ENCODE data around the gene DCAF17. TPM values are rescaled to one million over a fixed set of nuclear protein-coding genes. Genes with fewer than 3 reads are reported as not detected.
A peak's percentile ranks its signal among the peaks of the same experiment; 100 is the strongest.

The DCAF17 gene
- total and polyA plus RNA-seq, 8 donors = 1.2 to 33.9 (median 12.0) TPM

DNA sequence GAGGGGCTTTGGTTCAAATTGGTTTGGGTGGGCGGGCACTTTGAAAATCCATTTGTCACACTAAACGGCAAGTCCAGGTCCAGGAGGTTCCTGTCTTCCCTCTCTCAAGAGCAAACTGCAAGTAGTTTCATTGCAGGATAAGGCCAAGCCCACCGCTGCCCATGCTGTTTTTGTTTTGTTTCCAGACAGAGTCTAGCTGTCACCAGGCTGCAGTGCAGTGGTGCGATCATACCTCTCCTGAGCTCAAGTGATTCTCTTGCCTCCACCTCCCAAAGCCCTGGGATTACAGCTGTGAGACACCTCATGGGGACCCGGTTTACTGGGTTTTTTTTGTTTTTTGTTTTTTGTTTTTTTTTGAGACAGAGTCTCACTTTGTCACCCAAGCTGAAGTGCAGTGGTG lies 86.4 kb downstream of the DCAF17 start:
- H3K4me1 ChIP-seq = peaks cover 15 to 37% (median 26%) of the 10 kb centered on the region in 4 donors
- no peaks in the 10 kb centered on the region for H3K27me3 ChIP-seq
- 77 to 87% (median 82%) methylated on average over 5 of the region's 5 CpGs for WGBS, 5 donors
- H3K27ac ChIP-seq = no peak overlapping the region
- no peak for DNase-seq
- no peaks in the 10 kb centered on the region for H3K36me3 ChIP-seq
- TF ChIP-seq POLR2AphosphoS5 (IDR thresholded peaks at IDR 0.05) (no peak), EP300 (IDR thresholded peaks at IDR 0.05) (no peak), POLR2A (IDR thresholded peaks at IDR 0.05) (no peak)
- TF ChIP-seq, protein P1, sequence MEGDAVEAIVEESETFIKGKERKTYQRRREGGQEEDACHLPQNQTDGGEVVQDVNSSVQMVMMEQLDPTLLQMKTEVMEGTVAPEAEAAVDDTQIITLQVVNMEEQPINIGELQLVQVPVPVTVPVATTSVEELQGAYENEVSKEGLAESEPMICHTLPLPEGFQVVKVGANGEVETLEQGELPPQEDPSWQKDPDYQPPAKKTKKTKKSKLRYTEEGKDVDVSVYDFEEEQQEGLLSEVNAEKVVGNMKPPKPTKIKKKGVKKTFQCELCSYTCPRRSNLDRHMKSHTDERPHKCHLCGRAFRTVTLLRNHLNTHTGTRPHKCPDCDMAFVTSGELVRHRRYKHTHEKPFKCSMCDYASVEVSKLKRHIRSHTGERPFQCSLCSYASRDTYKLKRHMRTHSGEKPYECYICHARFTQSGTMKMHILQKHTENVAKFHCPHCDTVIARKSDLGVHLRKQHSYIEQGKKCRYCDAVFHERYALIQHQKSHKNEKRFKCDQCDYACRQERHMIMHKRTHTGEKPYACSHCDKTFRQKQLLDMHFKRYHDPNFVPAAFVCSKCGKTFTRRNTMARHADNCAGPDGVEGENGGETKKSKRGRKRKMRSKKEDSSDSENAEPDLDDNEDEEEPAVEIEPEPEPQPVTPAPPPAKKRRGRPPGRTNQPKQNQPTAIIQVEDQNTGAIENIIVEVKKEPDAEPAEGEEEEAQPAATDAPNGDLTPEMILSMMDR (IDR thresholded peaks at IDR 0.05) = no peak
- no peak overlapping the region for H3K4me3 ChIP-seq
- H3K9me3 ChIP-seq = no peaks in the 10 kb centered on the region
- intact Hi-C loops (cut with DNase I; ENCODE audit: low total_unique reads) = no loop called here

DNA sequence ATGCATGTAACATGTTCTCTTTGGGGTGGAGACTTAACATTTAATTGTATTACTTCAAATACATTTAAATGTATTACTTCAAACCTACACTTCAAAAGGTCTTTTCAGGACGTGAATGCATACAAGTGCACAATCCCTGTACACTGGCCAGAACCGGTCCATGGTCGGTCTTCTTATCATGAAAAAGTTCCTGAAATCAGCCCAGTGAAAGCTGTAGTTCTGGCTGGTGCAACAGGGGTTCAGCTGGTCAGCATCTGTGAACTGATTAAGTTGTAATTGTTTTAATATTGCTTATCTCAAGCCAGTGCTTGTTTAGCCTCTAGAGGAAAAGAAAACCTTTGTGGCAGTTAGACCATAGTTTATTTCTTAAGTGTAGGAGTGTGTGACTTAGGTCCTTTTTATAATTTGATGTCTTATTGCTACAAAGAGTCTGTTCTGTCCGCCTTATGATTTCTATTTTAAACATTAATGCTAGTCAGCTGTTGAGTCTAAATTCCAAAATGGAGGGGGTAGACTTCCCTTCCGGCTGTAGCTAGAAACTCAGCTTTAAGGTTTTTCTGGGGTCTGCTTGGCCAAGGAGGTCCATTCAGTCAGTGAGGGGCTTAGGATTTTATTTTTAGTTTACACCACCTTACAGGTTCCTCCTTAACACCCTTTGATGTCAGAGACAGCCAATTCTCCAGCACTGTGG lies 87.5 kb downstream of the DCAF17 start:
- H3K4me1 ChIP-seq = peaks cover 15 to 40% (median 26%) of the 10 kb centered on the region in 4 donors
- H3K27ac ChIP-seq = peak overlapping the region; percentile 81 to 93 (median 90)
- no peaks in the 10 kb centered on the region for H3K27me3 ChIP-seq
- WGBS, 5 donors = 24 to 43% (median 36%) methylated on average over 5 of the region's 5 CpGs
- TF ChIP-seq POLR2AphosphoS5 (IDR thresholded peaks at IDR 0.05) (no peak), EP300 (IDR thresholded peaks at IDR 0.05) (no peak), POLR2A (IDR thresholded peaks at IDR 0.05) (no peak)
- TF ChIP-seq, protein P1 (IDR thresholded peaks at IDR 0.05) = no peak
- H3K4me3 ChIP-seq = peak overlapping the region; percentile 75 to 94 (median 80)
- intact Hi-C loops (cut with DNase I; ENCODE audit: low total_unique reads) = no loop called here
- peak in 1 of 2 donors; percentile 51 for DNase-seq
- no peaks in the 10 kb centered on the region for H3K9me3 ChIP-seq
- H3K36me3 ChIP-seq = no peaks in the 10 kb centered on the region

DNA sequence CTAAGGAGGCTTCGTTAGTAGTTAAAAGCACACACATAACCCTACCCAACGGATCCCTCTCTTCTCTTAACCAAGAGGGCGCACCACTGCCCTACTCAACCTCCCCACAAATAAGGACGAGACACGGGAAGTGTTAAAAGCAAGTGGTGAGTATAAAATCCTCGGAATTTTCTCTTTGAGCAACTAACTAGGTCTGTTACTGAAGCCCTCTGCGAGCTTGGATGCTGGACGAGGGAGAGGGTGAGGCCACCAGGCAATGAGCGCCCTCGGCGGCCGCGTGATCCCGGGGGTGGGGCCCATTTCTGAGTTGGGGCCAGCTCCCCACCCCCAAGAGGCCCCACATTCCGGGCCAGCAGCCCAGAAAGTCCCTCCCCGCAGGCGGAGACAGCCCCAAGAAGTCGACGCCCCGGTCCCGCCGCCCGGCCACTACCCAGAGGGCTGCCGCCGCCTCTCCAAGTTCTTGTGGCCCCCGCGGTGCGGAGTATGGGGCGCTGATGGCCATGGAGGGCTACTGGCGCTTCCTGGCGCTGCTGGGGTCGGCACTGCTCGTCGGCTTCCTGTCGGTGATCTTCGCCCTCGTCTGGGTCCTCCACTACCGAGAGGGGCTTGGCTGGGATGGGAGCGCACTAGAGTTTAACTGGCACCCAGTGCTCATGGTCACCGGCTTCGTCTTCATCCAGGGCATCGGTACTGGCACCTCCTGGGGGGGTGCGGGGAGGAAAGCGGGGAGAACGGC lies 88.2 kb downstream of the DCAF17 start, which contains the start of gene CYBRD1:
TSS of gene CYBRD1 (plus strand) at position 423 of the 736 bp plus-strand sequence. CDS start at position 495, 72 bp downstream.
- Histone ChIP-seq H3K4me3 (peak within 1 kb of the TSS; percentile 75 to 94 (median 80)), H3K9me3 (no peaks in the 10 kb centered on the region), H3K4me1 (peaks cover 15 to 44% (median 26%) of the 10 kb centered on the region in 4 donors), H3K27ac (peak within 1 kb of the TSS; percentile 81 to 93 (median 90)), H3K36me3 (no peaks in the 10 kb centered on the region), H3K27me3 (no peaks in the 10 kb centered on the region)
- intact Hi-C loops (cut with DNase I; ENCODE audit: low total_unique reads) = no loop called here
- WGBS, 5 donors = 0 to 1% (median 0%) methylated on average over 20 to 45 of the region's 45 CpGs
- DNase-seq = peak; percentile 83 to 91
- TF ChIP-seq EP300 (IDR thresholded peaks at IDR 0.05) (no peak), POLR2A (IDR thresholded peaks at IDR 0.05) (peak in 1 of 4 donors; percentile 56), POLR2AphosphoS5 (IDR thresholded peaks at IDR 0.05) (peak; percentile 38 to 70 (median 70))
- TF ChIP-seq, protein P1 (IDR thresholded peaks at IDR 0.05) = no peak

DNA sequence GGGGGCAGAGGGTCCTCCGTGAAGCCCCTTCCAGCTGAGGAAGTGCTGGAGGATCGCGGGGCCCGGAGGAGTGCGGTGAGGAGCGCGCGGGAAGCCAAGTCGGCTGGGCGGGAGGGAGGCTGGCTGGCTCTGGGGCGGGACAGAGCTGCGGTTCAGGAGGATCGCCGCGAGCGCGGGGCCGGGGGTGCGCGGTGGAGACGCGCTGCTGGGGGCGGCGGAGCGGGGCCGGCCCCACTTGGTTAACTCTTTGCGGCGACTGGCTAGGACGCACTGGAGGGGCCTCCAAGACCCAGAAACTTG lies 88.7 kb downstream of the DCAF17 start:
- Histone ChIP-seq H3K4me3 (peak overlapping the region; percentile 75 to 94 (median 80)), H3K4me1 (peaks cover 15 to 49% (median 26%) of the 10 kb centered on the region in 4 donors), H3K27ac (peak overlapping the region; percentile 81 to 93 (median 90)), H3K27me3 (no peaks in the 10 kb centered on the region), H3K9me3 (no peaks in the 10 kb centered on the region), H3K36me3 (no peaks in the 10 kb centered on the region)
- no peak for TF ChIP-seq POLR2A (IDR thresholded peaks at IDR 0.05)
- no peak for TF ChIP-seq POLR2AphosphoS5 (IDR thresholded peaks at IDR 0.05)
- no peak for TF ChIP-seq EP300 (IDR thresholded peaks at IDR 0.05)
- TF ChIP-seq, protein P1 (IDR thresholded peaks at IDR 0.05) = no peak
- intact Hi-C loops (cut with DNase I; ENCODE audit: low total_unique reads) = no loop called here
- whole genome bisulfite sequencing, 5 donors = 0 to 2% (median 1%) methylated on average over 11 to 29 of the region's 29 CpGs; no CpG with 5 or more reads in 1 of the 5 donors
- peak in 1 of 2 donors; percentile 71 for DNase-seq
